Measurements from ENCODE around the gene TMEM45A. TPM values are rescaled to one million over a fixed set of nuclear protein-coding genes. Genes with fewer than 3 reads are reported as not detected.

TMEM45A gene
- total RNA-seq, 1 experiment from 2014 or later, result 21.1 TPM

DNA sequence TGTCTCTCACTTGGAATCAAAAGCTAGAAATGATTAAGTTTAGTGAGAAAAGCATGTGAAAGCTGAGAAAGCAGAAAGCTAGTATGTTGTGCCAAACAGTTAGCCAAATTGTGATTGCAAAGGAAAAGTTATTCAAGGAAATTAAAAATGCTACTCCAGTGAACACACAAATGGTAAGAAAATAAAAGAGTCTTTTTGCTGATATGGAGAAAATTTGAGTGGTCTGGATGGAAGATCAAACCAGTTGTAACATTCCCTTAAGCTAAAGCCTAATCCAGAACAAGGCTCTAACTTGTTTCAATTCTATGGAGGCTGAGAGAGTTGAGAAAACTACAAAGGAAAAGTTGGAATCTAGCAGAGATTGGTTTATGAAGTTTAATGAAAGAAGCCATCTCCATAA lies 128.8 kb downstream of the TMEM45A start:
- in situ Hi-C loops (cut with HindIII; ENCODE audit: low pct_unique_long_range_greater_than_20kb, low sequenced_read_pairs), result no loop called here
- DNase-seq (ENCODE audit: low read depth, low spot score), result no peak

Other genes with a start within 250 kb of the TMEM45A start
- gene TBC1D23, start 231.6 kb upstream of the TMEM45A start, total RNA-seq (2014; rRNA removed; shearing (Covaris generic)), result 33.0 and 33.1 TPM in 2 replicates
- 109 and 115 TPM in 2 replicates for gene NIT2, start 157.9 kb upstream of the TMEM45A start, total RNA-seq (2014; rRNA removed; shearing (Covaris generic))
- 82.8 and 86.7 TPM in 2 replicates for gene TOMM70, start 91.5 kb upstream of the TMEM45A start, total RNA-seq (2014; rRNA removed; shearing (Covaris generic))
- gene LNP1, start 91.1 kb upstream of the TMEM45A start, total RNA-seq (2014; rRNA removed; shearing (Covaris generic)), result 3.1 and 3.2 TPM in 2 replicates
- not detected in 2 replicates for gene ADGRG7, start 117.0 kb downstream of the TMEM45A start, total RNA-seq (2014; rRNA removed; shearing (Covaris generic))
- gene TFG, start 216.9 kb downstream of the TMEM45A start, total RNA-seq (2014; rRNA removed; shearing (Covaris generic)), result 79.0 and 95.6 TPM in 2 replicates

All from SK-MEL-5 (cell line).